Measurements from ENCODE around the gene ELFN2.

- TF ChIP-seq EZH2 (IDR thresholded peaks at IDR 0.05) (no peak), CTCF (IDR thresholded peaks at IDR 0.05) (no peak), EZH2phosphoT487 (IDR thresholded peaks at IDR 0.05) (no peak)
These were observed 35.6 kb downstream of the ELFN2 start for GRCh38 chr22:37391702-37392101.

All from neural progenitor cell (in vitro differentiated cells).